ENCODE results near the gene TOMT. TPM values are rescaled to one million over a fixed set of nuclear protein-coding genes. Genes with fewer than 3 reads are reported as not detected.

TOMT gene
- total RNA-seq, 4 donors from 2014 or later: not detected

DNA sequence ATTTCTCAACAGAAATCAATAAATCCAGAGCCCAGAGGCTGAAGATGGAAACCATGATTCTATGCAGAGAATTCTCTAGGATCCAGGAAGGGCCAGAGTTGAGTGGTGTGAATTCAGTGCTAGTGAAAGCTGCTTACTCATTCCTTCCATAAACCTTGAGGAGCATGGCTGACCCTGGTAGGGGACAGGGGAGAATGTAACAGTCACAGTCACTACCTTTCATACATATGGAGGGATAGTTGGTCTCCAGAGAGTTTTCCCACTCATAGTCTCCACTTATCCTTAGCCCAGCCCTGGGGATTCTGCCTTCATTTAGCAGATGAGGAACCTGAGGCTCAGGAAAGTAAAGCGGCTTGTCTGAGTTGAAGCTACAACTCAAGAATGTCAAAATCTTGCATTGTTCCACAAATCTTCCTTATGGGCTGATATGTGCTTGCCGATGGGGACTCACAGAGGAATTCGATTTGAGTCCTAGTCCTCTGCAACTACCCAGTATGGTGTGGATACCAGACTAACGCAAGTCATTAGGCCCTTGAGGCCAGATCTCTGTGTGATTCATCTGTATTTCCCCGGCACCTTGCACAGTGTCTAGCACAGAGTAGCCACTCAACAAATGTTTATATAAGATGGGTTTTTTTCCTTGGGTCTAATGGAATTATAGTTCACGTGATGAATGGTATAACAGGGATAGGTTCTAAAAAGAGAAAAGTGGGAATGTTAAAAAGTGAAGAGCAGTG, 10.5 kb downstream of the TOMT start:
- peaks cover 0 to 6% of the 10 kb centered on the region in 2 donors for H3K27me3 ChIP-seq
- no peaks in the 10 kb centered on the region for H3K36me3 ChIP-seq
- H3K9me3 ChIP-seq: no peaks in the 10 kb centered on the region
- H3K27ac ChIP-seq: no peak overlapping the region
- 88 to 90% methylated on average over 6 of the region's 6 CpGs for WGBS, 2 donors
- no peak for DNase-seq (ENCODE audit: low spot score in 2 of 2)
- TF ChIP-seq, protein P1, sequence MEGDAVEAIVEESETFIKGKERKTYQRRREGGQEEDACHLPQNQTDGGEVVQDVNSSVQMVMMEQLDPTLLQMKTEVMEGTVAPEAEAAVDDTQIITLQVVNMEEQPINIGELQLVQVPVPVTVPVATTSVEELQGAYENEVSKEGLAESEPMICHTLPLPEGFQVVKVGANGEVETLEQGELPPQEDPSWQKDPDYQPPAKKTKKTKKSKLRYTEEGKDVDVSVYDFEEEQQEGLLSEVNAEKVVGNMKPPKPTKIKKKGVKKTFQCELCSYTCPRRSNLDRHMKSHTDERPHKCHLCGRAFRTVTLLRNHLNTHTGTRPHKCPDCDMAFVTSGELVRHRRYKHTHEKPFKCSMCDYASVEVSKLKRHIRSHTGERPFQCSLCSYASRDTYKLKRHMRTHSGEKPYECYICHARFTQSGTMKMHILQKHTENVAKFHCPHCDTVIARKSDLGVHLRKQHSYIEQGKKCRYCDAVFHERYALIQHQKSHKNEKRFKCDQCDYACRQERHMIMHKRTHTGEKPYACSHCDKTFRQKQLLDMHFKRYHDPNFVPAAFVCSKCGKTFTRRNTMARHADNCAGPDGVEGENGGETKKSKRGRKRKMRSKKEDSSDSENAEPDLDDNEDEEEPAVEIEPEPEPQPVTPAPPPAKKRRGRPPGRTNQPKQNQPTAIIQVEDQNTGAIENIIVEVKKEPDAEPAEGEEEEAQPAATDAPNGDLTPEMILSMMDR (IDR thresholded peaks at IDR 0.05): no peak
- TF ChIP-seq POLR2A (IDR thresholded peaks at IDR 0.05) (no peak), EP300 (IDR thresholded peaks at IDR 0.05) (no peak)
- H3K4me3 ChIP-seq: no peak overlapping the region
- peaks cover 0 to 11% (median 6%) of the 10 kb centered on the region in 4 donors for H3K4me1 ChIP-seq

DNA sequence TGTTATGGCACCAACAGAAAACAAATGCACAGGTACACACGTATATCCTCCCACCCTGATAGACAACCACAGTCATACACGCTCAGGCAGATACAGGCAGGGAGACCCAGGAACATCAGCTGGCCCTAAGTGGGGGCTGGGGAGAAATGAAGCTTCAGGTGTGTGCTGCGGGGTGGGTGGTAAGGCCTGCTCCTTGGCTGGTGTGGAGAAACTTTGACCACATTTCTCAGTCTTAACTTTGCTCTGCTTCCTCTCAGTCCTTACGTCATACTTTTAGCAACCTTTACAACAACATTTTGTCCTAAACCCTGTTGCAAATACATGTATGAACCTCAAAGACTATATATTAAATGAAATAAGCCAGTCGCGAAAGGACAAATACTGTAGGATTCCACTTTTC, 13.5 kb downstream of the TOMT start:
- TF ChIP-seq, protein P1 (IDR thresholded peaks at IDR 0.05): no peak
- TF ChIP-seq EP300 (IDR thresholded peaks at IDR 0.05): no peak
- no peak for TF ChIP-seq POLR2A (IDR thresholded peaks at IDR 0.05)
- DNase-seq (ENCODE audit: low spot score in 2 of 2): no peak
- Histone ChIP-seq H3K9me3 (no peaks in the 10 kb centered on the region), H3K27me3 (peaks cover 0 to 6% of the 10 kb centered on the region in 2 donors), H3K36me3 (no peaks in the 10 kb centered on the region), H3K4me1 (no peaks in the 10 kb centered on the region), H3K27ac (no peak overlapping the region), H3K4me3 (no peak overlapping the region)
- 76 to 80% methylated on average over 6 of the region's 6 CpGs for WGBS, 2 donors

DNA sequence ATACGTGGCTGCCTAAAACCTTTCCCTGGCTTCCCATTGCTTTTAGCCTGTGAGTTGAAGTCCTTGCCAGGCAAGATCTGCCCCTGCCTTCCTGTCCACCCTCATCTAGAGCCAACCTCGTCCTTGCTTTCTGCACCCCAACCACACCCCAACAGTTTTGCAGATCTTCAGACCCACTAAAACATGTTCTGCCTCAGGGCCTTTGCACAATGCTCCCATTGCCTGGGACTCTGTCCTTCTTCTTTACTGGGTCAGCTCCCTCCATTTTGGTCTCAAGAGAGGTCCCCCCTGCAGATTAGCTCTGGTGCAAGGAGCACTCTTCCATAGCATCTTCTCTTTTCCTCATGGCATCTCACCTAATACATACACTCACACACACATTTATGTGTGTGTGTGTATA, 15.2 kb downstream of the TOMT start:
- TF ChIP-seq, protein P1 (IDR thresholded peaks at IDR 0.05): no peak
- TF ChIP-seq POLR2A (IDR thresholded peaks at IDR 0.05): no peak
- TF ChIP-seq EP300 (IDR thresholded peaks at IDR 0.05): no peak
- H3K4me3 ChIP-seq: no peak overlapping the region
- no peak for DNase-seq (ENCODE audit: low spot score in 2 of 2)
- H3K36me3 ChIP-seq: no peaks in the 10 kb centered on the region
- H3K4me1 ChIP-seq: no peaks in the 10 kb centered on the region
- peaks cover 0 to 6% of the 10 kb centered on the region in 2 donors for H3K27me3 ChIP-seq
- H3K9me3 ChIP-seq: no peaks in the 10 kb centered on the region
- WGBS, 2 donors: 69 to 74% methylated on average over 2 of the region's 2 CpGs
- no peak overlapping the region for H3K27ac ChIP-seq

DNA sequence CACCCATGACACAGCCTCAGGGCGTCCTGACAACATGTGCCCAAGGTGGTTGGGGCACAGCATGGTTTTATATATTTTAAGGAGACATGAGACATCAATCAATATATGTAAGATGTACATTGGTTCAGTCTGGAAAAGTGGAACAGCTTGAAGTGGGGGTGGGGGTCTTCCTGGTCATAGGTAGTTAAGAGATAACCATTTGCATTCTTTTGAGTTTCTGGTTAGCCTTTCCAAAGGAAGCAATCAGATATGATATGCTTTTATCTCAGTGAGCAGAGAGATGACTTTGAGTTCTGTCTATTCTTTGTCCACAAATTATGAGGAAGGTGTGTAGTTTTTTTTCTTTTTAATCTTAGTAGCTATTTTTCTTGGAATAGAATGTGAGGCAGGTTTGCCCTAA, 16.9 kb downstream of the TOMT start:
- H3K4me3 ChIP-seq: no peak overlapping the region
- H3K36me3 ChIP-seq: no peaks in the 10 kb centered on the region
- no peak overlapping the region for H3K27ac ChIP-seq
- no peak for TF ChIP-seq EP300 (IDR thresholded peaks at IDR 0.05)
- DNase-seq (ENCODE audit: low spot score in 2 of 2): no peak
- no peaks in the 10 kb centered on the region for H3K9me3 ChIP-seq
- H3K4me1 ChIP-seq: no peaks in the 10 kb centered on the region
- no peaks in the 10 kb centered on the region for H3K27me3 ChIP-seq
- 64 to 94% methylated on average over 1 of the region's 1 CpG for WGBS, 2 donors

DNA sequence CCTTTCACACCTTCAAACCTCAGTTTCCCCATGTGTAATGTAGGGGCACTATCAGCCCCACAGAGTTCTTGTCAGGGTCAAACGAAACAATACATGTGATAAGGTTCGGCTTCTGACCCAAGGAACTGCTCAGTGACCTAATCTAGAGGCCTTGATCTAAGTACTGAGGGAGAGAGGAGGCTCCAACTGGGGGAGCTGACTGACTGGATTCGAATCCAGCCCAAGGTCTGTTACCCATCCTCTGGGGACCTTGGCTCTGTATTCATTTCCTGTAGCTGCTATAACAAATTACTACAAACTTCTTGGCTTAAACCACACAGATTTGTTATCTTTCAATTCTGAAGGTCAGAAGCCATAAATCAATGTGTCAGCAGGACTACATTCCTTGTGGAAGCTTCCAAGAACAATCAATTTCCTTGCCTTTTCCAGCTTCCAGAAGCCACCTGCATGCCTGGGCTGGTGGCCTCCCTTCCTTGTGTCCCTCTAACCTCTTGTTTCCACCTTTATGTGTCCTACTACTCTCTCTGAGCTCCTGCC, 17.5 kb downstream of the TOMT start:
- no peaks in the 10 kb centered on the region for H3K9me3 ChIP-seq
- no peaks in the 10 kb centered on the region for H3K36me3 ChIP-seq
- H3K27ac ChIP-seq: no peak overlapping the region
- WGBS, 2 donors: 64 to 72% methylated on average over 3 of the region's 3 CpGs
- no peaks in the 10 kb centered on the region for H3K27me3 ChIP-seq
- no peak overlapping the region for H3K4me3 ChIP-seq
- DNase-seq (ENCODE audit: low spot score in 2 of 2): no peak
- no peaks in the 10 kb centered on the region for H3K4me1 ChIP-seq
- TF ChIP-seq POLR2A (IDR thresholded peaks at IDR 0.05): no peak
- TF ChIP-seq, protein P1 (IDR thresholded peaks at IDR 0.05): no peak
